SH-SY5Y (cell line): Measurements from ENCODE around the gene COMMD7.

Experiments
- GATA2 ChIP-seq: IDR thresholded peaks from 2 replicates; pipeline ENCODE4 v1.6.1; 2011; ENCODE audit warnings: mild to moderate bottlenecking, low read depth, low read length
- GATA3 ChIP-seq: IDR thresholded peaks from 2 replicates; pipeline ENCODE4 v1.6.1; 2011; ENCODE audit warnings: low read depth, mild to moderate bottlenecking, low read length, moderate library complexity

DNA sequence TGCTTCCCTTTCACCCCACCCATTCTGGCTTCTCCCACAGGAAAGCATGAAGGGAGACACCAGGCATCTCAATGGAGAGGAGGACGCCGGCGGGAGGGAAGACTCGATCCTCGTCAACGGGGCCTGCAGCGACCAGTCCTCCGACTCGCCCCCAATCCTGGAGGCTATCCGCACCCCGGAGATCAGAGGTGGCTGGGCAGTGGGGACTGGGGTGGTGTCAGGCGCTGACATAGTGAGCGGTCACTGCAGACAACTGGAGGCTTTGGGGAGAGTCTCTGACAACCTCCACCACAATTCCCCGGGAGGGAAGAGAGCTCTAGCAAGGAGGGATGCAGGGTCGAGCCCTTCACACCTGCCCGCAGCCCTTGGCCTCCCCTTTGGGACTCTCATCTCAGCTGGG lies 37.0 kb upstream of the COMMD7 start:
- no peak for TF ChIP-seq GATA2
- no peak for TF ChIP-seq GATA3
